GM10847 (cell line): ENCODE measurements around the gene FBXO21.

Experiments used
- POLR2A ChIP-seq: IDR thresholded peaks from 2 replicates; pipeline ENCODE4 v1.6.1; 2011; ENCODE audit not compliant: insufficient read length; ENCODE audit errors: extremely low read depth

FBXO21 gene

DNA sequence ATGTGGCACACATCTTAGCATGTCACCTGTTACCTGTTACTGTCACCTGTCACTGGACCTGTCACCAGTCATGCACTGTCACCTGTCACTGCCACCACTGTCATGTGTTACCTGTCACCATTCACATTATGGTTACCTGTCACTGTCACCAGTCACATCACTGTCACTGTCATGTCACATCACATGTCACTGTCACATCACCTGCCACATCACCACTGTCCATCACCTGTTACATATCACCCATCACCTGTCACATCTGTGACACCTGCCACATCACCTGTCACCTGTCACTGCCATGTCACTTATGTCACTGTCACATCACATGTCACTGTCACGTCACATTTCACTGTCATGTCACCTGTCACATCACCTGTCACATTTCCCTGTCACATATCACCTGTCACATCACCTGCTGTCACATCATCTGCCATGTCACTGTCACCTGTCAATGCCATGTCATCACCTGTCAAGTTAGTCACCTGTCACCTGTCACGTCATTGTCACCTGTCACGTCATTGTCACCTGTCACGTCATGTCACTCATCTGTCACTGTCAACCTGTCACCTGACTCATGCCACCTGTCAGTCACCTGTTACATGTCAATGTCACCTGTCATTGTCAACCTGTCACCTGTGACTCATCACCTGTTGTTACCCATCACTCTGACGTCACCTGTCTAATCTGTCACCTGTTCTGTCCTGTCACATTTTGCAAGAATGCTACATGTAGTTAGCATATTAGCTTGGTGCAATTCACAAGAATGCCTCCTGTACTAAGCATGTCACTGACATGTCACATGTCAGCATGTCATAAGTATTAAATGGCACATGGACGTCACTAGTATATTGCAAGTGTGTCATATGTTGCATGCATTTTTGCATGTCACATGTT, 62.1 kb downstream of the FBXO21 start:
- TF ChIP-seq POLR2A: no peak

GRCh38 chr12:117126335-117126734, 63.9 kb downstream of the FBXO21 start:
- TF ChIP-seq POLR2A: no peak

- no peak for TF ChIP-seq POLR2A
Observed at GRCh38 chr12:117125767-117126166, 64.5 kb downstream of the FBXO21 start.

DNA sequence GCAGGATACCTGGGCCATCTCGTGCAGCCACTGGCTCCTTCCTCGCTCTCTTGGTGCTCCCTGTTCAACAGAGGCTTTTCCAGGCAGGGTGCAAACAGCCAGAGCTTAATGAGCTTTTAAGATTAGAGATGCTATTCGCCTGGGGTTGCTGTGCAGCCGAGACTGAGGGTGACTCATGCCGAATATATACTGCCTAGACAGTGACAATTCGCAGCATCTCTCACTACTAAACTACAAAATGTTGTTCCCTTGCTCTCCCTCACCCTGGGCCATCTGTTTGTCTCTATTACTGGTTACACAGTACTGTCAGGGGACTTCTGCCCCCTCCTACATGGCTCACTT, 65.0 kb downstream of the FBXO21 start:
- TF ChIP-seq POLR2A: no peak

- no peak for TF ChIP-seq POLR2A
Observed at GRCh38 chr12:117124421-117125271, 65.6 kb downstream of the FBXO21 start.

GRCh38 chr12:117121441-117121840, 68.8 kb downstream of the FBXO21 start:
- no peak for TF ChIP-seq POLR2A

DNA sequence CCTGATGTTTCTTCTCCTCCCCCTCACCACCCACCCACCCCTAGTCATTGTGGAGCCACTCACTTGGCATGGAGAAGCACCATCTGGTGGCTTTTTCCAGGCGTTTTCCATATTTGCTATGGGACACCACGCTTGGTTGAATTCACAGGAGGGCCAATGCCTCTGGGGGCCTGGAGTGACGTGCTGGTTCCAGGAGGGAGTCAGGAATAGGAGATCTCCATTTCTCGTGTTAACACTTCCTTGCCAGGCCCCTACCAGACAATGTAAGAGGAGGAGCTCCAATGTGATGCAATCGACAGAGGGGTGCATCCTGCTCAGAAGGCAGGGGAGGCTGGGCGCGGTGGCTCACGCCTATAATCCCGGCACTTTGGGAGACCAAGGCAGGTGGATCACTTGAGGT, 69.5 kb downstream of the FBXO21 start:
- TF ChIP-seq POLR2A: no peak

DNA sequence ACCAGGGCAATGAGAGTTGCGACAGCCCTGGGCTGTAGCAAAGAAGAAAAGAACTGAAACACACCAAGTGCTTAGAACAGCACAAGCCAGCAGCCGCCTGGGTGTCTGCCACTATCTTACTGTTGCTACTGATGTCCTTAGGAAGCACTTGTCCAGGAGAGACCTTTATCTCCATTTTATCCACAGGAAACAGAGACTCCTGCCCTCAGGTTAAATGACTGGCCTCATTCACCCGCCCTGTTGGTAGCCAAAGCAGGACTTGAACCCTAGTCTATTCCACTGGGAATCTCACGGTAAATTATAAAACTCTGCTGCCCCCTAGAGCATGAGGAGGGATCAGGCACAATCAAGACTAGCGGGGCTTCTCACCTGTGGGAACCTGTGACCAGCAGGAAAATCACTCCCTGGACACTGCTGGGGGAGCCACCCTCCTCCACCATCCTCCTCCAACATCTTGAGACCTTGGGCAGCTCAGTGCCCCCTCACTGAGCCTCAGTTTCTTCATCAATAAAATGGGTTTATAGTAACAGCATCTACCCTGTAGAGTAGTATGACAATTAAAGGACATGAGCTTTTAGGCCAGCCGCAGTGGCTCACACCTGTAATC, 70.6 kb downstream of the FBXO21 start:
- TF ChIP-seq POLR2A: no peak

DNA sequence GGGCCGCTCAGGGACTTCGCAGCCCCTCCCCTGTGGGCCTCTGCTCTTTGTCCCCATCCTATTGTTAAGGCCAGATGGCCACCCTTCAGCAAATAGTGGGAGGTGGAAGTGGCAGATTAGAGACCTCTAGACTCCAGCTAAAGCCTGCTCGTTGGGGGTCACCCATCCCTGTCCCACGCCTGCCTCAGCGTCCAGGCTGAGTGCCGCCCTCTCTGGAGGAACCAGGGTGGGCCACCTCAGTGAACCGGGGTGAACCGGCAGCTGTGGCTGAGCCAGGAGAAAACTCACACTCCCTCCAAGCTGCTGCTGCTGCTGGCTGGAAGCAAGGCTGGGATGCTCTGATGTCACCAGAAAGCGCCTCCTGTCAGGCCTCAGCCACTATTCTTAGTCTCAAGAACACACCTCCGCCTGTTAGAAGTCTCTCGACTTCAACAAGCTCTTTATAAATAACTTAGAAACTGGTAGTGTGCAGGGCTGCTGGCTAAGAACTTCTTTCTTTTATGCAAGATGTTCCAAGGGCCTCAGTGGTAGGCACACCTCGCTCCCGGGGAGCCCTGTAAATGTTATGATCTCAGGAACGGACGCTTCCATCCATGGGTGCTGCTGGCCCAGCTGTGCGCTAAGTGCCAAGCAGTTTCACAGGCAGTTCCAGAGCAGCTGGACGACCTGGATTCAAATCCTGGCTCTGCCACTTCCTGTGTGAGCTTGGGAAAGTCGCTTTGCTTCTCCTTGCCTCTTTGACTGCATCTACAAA, 71.3 kb downstream of the FBXO21 start:
- TF ChIP-seq POLR2A: no peak

DNA sequence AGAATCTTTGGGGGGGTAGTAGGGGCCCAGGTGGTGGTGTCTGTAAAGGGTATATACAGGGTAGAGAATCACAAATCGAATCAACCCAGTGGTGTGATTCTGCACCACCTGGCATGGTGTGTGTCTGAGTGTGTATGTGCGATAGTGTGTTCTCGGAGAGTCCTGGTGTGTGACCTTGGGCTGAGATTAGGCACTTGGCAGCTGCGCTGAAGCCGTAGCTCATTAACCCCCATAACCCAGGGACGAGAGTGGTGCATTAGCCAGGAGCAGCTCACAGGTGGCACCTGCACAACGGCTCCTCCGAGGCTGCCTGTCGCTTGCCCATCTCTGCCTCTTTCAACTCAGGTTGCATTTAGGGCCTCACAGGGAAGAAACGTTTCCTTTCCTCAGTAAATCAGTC, 75.5 kb downstream of the FBXO21 start:
- no peak for TF ChIP-seq POLR2A

DNA sequence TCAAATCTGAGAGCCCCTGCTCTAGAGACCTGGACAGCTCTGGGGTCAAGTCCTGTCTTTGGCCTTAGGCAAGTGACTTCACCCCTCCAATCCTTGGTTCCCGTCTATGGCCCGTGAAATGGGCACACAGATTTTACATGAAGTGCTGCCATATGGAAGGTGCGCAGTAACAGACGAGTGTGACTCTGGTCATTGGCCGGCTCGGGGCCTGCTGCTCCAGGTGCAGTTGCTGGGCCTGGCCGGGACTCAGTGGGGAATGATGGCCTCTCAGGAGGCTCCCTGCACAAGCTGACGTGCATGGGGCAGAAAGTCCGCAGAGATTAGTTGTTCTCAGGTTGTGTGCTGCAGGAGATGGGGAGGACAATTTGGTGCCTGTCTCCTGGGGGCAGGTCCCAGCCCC, 77.0 kb downstream of the FBXO21 start:
- TF ChIP-seq POLR2A: no peak

GRCh38 chr12:117111821-117112595, 78.3 kb downstream of the FBXO21 start:
- TF ChIP-seq POLR2A: no peak

DNA sequence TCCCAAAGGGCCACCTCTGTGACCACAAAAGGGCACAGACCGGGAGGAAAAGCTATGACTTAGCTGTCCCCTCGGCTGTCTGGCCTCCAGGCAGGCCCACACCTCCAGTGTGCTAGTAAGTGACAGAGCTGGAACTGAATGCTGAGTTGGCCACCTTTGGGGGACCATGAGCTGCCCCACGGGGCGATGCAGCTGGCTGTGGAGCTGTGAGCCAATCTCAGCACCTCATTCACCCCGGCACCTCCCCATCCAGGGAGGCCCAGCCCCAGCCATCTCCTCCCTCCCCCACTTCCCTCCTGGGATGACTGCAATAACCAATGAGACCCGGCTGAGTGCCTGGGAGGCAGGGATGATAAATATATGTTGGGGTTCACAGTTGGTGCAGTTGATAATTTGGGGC, 78.9 kb downstream of the FBXO21 start:
- TF ChIP-seq POLR2A: no peak

GRCh38 chr12:117109943-117110635, 80.2 kb downstream of the FBXO21 start:
- no peak for TF ChIP-seq POLR2A
